Gastroesophageal sphincter (tissue), 3 donors: ENCODE results near the gene CD38.

Source experiments
- EP300 ChIP-seq: sonication (generic); formaldehyde crosslinking; IDR thresholded peaks from one replicate; pipeline ENCODE4 v1.6.1; 2017; ENCODE audit warnings: antibody characterized with exemption, mild to moderate bottlenecking
- POLR2A ChIP-seq, 2 donors: fragments of 450-650 bp; IDR thresholded peaks; one replicate each; pipeline ENCODE4 v1.6.1; 2017; ENCODE audit warnings: antibody characterized with exemption in 2 of 2, mild to moderate bottlenecking in 2 of 2, moderate library complexity in 1 of 2
- POLR2AphosphoS5 ChIP-seq: sonication (generic); formaldehyde crosslinking; IDR thresholded peaks from one replicate; pipeline ENCODE4 v1.6.1; 2017; ENCODE audit warnings: antibody characterized with exemption
- TF ChIP-seq, protein P1 (sequence below), 4 experiments: fragments of 200-600 bp in 2 of 4; fragments of 450-650 bp in 2 of 4; sonication (generic) in 1 of 4; IDR thresholded peaks; one replicate each; pipeline ENCODE4 v1.5.1; 2017 to 2019; ENCODE audit warnings: antibody characterized with exemption in 4 of 4, mild to moderate bottlenecking in 2 of 4, moderate library complexity in 2 of 4

DNA sequence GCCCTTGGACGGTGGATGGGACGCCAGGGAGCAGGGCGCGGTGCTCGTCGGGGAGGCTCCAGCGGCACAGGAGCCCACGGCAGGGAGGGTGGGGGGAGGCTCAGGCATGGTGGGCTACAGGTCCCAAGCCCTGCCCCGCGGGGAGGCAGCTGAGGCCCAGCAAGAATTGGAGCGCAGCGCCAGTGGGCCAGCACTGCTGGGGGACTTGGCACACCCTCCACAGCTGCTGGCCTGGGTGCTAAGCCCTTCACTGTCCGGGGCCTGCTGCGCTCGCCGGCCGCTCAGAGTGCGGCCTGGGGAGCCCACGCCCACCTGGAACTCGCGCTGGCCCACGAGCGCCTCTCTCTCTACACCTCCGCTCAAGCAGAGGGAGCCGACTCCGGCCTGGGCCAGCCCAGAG is 8.6 kb downstream of the CD38 start:
- TF ChIP-seq, protein P1, sequence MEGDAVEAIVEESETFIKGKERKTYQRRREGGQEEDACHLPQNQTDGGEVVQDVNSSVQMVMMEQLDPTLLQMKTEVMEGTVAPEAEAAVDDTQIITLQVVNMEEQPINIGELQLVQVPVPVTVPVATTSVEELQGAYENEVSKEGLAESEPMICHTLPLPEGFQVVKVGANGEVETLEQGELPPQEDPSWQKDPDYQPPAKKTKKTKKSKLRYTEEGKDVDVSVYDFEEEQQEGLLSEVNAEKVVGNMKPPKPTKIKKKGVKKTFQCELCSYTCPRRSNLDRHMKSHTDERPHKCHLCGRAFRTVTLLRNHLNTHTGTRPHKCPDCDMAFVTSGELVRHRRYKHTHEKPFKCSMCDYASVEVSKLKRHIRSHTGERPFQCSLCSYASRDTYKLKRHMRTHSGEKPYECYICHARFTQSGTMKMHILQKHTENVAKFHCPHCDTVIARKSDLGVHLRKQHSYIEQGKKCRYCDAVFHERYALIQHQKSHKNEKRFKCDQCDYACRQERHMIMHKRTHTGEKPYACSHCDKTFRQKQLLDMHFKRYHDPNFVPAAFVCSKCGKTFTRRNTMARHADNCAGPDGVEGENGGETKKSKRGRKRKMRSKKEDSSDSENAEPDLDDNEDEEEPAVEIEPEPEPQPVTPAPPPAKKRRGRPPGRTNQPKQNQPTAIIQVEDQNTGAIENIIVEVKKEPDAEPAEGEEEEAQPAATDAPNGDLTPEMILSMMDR (IDR thresholded peaks at IDR 0.05) = no peak
- no peak for TF ChIP-seq POLR2AphosphoS5
- TF ChIP-seq EP300 = no peak
- no peak for TF ChIP-seq POLR2A (IDR thresholded peaks at IDR 0.05)
